Natural killer cell (primary cell): ENCODE data around the gene ALK. TPM values are rescaled to one million over a fixed set of nuclear protein-coding genes. Genes with fewer than 3 reads are reported as not detected.

Experiments used
- ATAC-seq, 3 donors: fragments of 150-1000 bp in 2 of 3; fragments of 200-7000 bp in 1 of 3; cut with Tn5 transposase; 1 replicate in 1 of 3; 2 replicates in 2 of 3; pipeline ENCODE4 v1.10.0; 2021; ENCODE audit warnings: mild to moderate bottlenecking in 2 of 3, moderate library complexity in 2 of 3
- DNase-seq, 2 donors: peaks; one replicate each; pipeline versions ENCODE4 v3.0.0 to v3.0.0-alpha.2; 2013 to 2021; ENCODE audit warnings: mixed read lengths in 1 of 2
- H3K27ac ChIP-seq: one replicate; pipeline ENCODE4 v1.5.1; 2013; ENCODE audit warnings: mild to moderate bottlenecking, low read length
- H3K27me3 ChIP-seq: one replicate; pipeline ENCODE4 v1.6.1; 2013; ENCODE audit warnings: low read length; ENCODE audit not compliant: control insufficient read depth, insufficient read depth
- H3K36me3 ChIP-seq: one replicate; pipeline ENCODE4 v1.6.1; 2013; ENCODE audit warnings: low read length; ENCODE audit not compliant: control insufficient read depth, insufficient read depth
- H3K4me1 ChIP-seq: one replicate; pipeline ENCODE4 v1.6.1; 2013; ENCODE audit warnings: low read length; ENCODE audit not compliant: control insufficient read depth, insufficient read depth
- H3K4me3 ChIP-seq: one replicate; pipeline ENCODE4 v1.5.1; 2013; ENCODE audit warnings: low read length
- H3K9me3 ChIP-seq: one replicate; pipeline ENCODE4 v1.6.1; 2013; ENCODE audit warnings: low read length; ENCODE audit not compliant: control insufficient read depth, insufficient read depth
- H3K27ac Mint-ChIP-seq, 2 donors: one replicate each; pipeline ENCODE4 v1.8.0; 2022; ENCODE audit warnings: mild to moderate bottlenecking in 2 of 2, mixed read lengths in 2 of 2, moderate library complexity in 1 of 2
- H3K27me3 Mint-ChIP-seq, 2 donors: one replicate each; pipeline ENCODE4 v1.8.0; 2022; ENCODE audit warnings: low read depth in 2 of 2, mixed read lengths in 2 of 2
- H3K36me3 Mint-ChIP-seq: one replicate; pipeline ENCODE4 v1.8.0; 2022; ENCODE audit warnings: mixed read lengths
- H3K4me1 Mint-ChIP-seq, 2 donors: one replicate each; pipeline ENCODE4 v1.8.0; 2022; ENCODE audit warnings: mixed read lengths in 2 of 2
- H3K4me3 Mint-ChIP-seq: one replicate; pipeline ENCODE4 v1.8.0; 2022; ENCODE audit warnings: mild to moderate bottlenecking, moderate library complexity, mixed read lengths
- H3K9me3 Mint-ChIP-seq, 2 donors: one replicate each; pipeline ENCODE4 v1.8.0; 2022; ENCODE audit warnings: mixed read lengths in 2 of 2
- WGBS: methylation state at CpG from one replicate; pipeline ENCODE4 v1.1.7; 2013; ENCODE audit warnings: missing lambda C conversion rate; ENCODE audit not compliant: insufficient coverage; 5-methylcytosine and 5-hydroxymethylcytosine counted together
- intact Hi-C: fragments of 100-400 bp; cut with micrococcal nuclease; formaldehyde crosslinking; loops from one replicate; pipeline ENCODE4 v1.14.2; 2022
- total RNA-seq, 4 donors: library from RNA; stranded (reverse); fragments of 120-200 nt in 1 of 4; gene quantifications; one replicate each; pipeline versions ENCODE4 v1.2.3 to v1.2.4, GENCODE V29; 2013 to 2022
- TF ChIP-seq, protein P1 (sequence below): fragments of 200-600 bp; IDR thresholded peaks from one replicate; pipeline ENCODE4 v1.8.0; 2022; ENCODE audit warnings: antibody characterized with exemption

ALK gene
- total RNA-seq, 3 donors from 2014 or later (not counting 1 experiment from before 2014, with no cell fraction given) = not detected

GRCh38 chr2:29372185-29372584 lies 549.2 kb downstream of the ALK start:
- Histone ChIP-seq H3K27ac (no peak overlapping the region), H3K27me3 (no peaks in the 10 kb centered on the region), H3K4me3 (no peak overlapping the region), H3K4me1 (no peaks in the 10 kb centered on the region), H3K36me3 (no peaks in the 10 kb centered on the region), H3K9me3 (no peaks in the 10 kb centered on the region)
- Mint-ChIP-seq H3K36me3 (no peaks in the 10 kb centered on the region), H3K27me3 (peaks cover 7 to 24% of the 10 kb centered on the region in 2 donors), H3K4me1 (no peaks in the 10 kb centered on the region), H3K4me3 (no peak overlapping the region), H3K27ac (no peak overlapping the region), H3K9me3 (no peaks in the 10 kb centered on the region)
- TF ChIP-seq, protein P1, sequence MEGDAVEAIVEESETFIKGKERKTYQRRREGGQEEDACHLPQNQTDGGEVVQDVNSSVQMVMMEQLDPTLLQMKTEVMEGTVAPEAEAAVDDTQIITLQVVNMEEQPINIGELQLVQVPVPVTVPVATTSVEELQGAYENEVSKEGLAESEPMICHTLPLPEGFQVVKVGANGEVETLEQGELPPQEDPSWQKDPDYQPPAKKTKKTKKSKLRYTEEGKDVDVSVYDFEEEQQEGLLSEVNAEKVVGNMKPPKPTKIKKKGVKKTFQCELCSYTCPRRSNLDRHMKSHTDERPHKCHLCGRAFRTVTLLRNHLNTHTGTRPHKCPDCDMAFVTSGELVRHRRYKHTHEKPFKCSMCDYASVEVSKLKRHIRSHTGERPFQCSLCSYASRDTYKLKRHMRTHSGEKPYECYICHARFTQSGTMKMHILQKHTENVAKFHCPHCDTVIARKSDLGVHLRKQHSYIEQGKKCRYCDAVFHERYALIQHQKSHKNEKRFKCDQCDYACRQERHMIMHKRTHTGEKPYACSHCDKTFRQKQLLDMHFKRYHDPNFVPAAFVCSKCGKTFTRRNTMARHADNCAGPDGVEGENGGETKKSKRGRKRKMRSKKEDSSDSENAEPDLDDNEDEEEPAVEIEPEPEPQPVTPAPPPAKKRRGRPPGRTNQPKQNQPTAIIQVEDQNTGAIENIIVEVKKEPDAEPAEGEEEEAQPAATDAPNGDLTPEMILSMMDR = no peak
- no peak for DNase-seq
- intact Hi-C loops = no loop called here
- no peak for ATAC-seq
- WGBS = 94% methylated on average over 2 of the region's 2 CpGs

DNA sequence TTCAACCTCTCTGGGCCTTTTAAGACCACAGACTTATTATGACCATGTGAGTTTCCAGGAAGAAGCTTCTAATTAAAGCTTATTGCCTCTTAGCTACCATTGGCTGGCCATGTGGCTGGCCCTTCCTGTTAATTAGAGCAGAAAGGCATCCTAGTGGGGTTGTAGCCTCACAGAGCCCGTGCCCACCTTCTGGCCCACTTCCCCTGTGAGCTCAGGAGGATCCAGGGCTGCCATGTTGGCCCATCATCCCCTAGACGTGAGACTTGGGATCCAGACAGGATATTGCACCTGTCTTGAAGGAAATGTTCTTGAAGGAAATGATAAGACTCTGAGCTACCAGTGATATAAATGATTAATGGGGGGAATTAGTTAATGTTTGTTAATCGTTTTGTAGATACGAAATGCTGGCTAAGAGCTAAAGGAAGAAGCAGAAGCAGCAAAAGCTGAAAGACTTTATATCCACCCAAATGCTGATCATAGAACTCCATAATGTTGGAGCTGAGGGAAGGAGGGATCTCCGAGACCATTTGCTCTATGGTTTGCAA lies 550.7 kb downstream of the ALK start:
- Histone ChIP-seq H3K36me3 (no peaks in the 10 kb centered on the region), H3K4me1 (no peaks in the 10 kb centered on the region), H3K9me3 (no peaks in the 10 kb centered on the region), H3K4me3 (no peak overlapping the region), H3K27me3 (no peaks in the 10 kb centered on the region), H3K27ac (no peak overlapping the region)
- H3K4me3 Mint-ChIP-seq = no peak overlapping the region
- WGBS = 72% methylated on average over 5 of the region's 5 CpGs
- TF ChIP-seq, protein P1 = no peak
- DNase-seq = no peak
- peaks cover 7 to 24% of the 10 kb centered on the region in 2 donors for H3K27me3 Mint-ChIP-seq
- ATAC-seq = no peak
- no peaks in the 10 kb centered on the region for H3K4me1 Mint-ChIP-seq
- no peak overlapping the region for H3K27ac Mint-ChIP-seq
- intact Hi-C loops = no loop called here
- no peaks in the 10 kb centered on the region for H3K36me3 Mint-ChIP-seq
- H3K9me3 Mint-ChIP-seq = no peaks in the 10 kb centered on the region

GRCh38 chr2:29370173-29370572 lies 551.2 kb downstream of the ALK start:
- intact Hi-C loops = no loop called here
- H3K4me3 Mint-ChIP-seq = no peak overlapping the region
- H3K9me3 Mint-ChIP-seq = no peaks in the 10 kb centered on the region
- no peaks in the 10 kb centered on the region for H3K4me1 ChIP-seq
- no peaks in the 10 kb centered on the region for H3K4me1 Mint-ChIP-seq
- no peaks in the 10 kb centered on the region for H3K36me3 Mint-ChIP-seq
- H3K27me3 Mint-ChIP-seq = peaks cover 8 to 24% of the 10 kb centered on the region in 2 donors
- WGBS = 28% methylated on average over 4 of the region's 4 CpGs
- H3K36me3 ChIP-seq = no peaks in the 10 kb centered on the region
- no peak overlapping the region for H3K27ac ChIP-seq
- no peaks in the 10 kb centered on the region for H3K27me3 ChIP-seq
- no peak overlapping the region for H3K27ac Mint-ChIP-seq
- H3K4me3 ChIP-seq = no peak overlapping the region
- H3K9me3 ChIP-seq = no peaks in the 10 kb centered on the region
- ATAC-seq = no peak
- TF ChIP-seq, protein P1 = no peak
- DNase-seq = no peak

- Mint-ChIP-seq H3K4me1 (no peaks in the 10 kb centered on the region), H3K36me3 (no peaks in the 10 kb centered on the region), H3K4me3 (no peak overlapping the region), H3K27ac (no peak overlapping the region), H3K9me3 (no peaks in the 10 kb centered on the region), H3K27me3 (peaks cover 22 to 26% of the 10 kb centered on the region in 2 donors)
- Histone ChIP-seq H3K4me1 (no peaks in the 10 kb centered on the region), H3K9me3 (no peaks in the 10 kb centered on the region), H3K27ac (no peak overlapping the region), H3K4me3 (no peak overlapping the region), H3K27me3 (no peaks in the 10 kb centered on the region), H3K36me3 (no peaks in the 10 kb centered on the region)
- intact Hi-C loops = no loop called here
- ATAC-seq (no peak), DNase-seq (no peak)
- TF ChIP-seq, protein P1 = no peak
- 93% methylated on average over 3 of the region's 3 CpGs for WGBS
Measured at GRCh38 chr2:29368659-29369040, 552.7 kb downstream of the ALK start.
